Measurements from ENCODE around the gene INSYN2B. TPM values are rescaled to one million over a fixed set of nuclear protein-coding genes. Genes with fewer than 3 reads are reported as not detected.
A peak's percentile ranks its signal among the peaks of the same experiment; 100 is the strongest.

The INSYN2B gene
- total RNA-seq, 1 donor from 2014 or later = 1.5 TPM

GRCh38 chr5:169989365-169989764, 9.1 kb upstream of the INSYN2B start:
- H3K9me3 Mint-ChIP-seq = no peaks in the 10 kb centered on the region
- no peak for DNase-seq (ENCODE audit: extremely low spot score, unreplicated experiment)
- no peaks in the 10 kb centered on the region for H3K4me1 Mint-ChIP-seq (ENCODE audit: unreplicated experiment)
- H3K4me3 Mint-ChIP-seq = no peak overlapping the region
- TF ChIP-seq CTCF (conservative IDR thresholded peaks at IDR 0.05) = no peak
- H3K36me3 Mint-ChIP-seq = no peaks in the 10 kb centered on the region
- no peak overlapping the region for H3K27ac Mint-ChIP-seq
- H3K27me3 Mint-ChIP-seq = peaks cover 19% of the 10 kb centered on the region

GRCh38 chr5:169988947-169989346, 8.7 kb upstream of the INSYN2B start:
- H3K27me3 Mint-ChIP-seq = peaks cover 21% of the 10 kb centered on the region
- DNase-seq (ENCODE audit: extremely low spot score, unreplicated experiment) = no peak
- no peaks in the 10 kb centered on the region for H3K4me1 Mint-ChIP-seq (ENCODE audit: unreplicated experiment)
- no peak overlapping the region for H3K4me3 Mint-ChIP-seq
- no peaks in the 10 kb centered on the region for H3K36me3 Mint-ChIP-seq
- no peak for TF ChIP-seq CTCF (conservative IDR thresholded peaks at IDR 0.05)
- H3K9me3 Mint-ChIP-seq = no peaks in the 10 kb centered on the region
- no peak overlapping the region for H3K27ac Mint-ChIP-seq

GRCh38 chr5:169988206-169988605, 7.9 kb upstream of the INSYN2B start:
- Mint-ChIP-seq H3K27me3 (peaks cover 20% of the 10 kb centered on the region), H3K9me3 (no peaks in the 10 kb centered on the region), H3K4me1 (ENCODE audit: unreplicated experiment) (no peaks in the 10 kb centered on the region), H3K36me3 (no peaks in the 10 kb centered on the region), H3K4me3 (no peak overlapping the region), H3K27ac (no peak overlapping the region)
- no peak for TF ChIP-seq CTCF (conservative IDR thresholded peaks at IDR 0.05)
- no peak for DNase-seq (ENCODE audit: extremely low spot score, unreplicated experiment)

- TF ChIP-seq CTCF (conservative IDR thresholded peaks at IDR 0.05) = no peak
- peaks cover 53% of the 10 kb centered on the region for H3K27me3 Mint-ChIP-seq
- H3K4me3 Mint-ChIP-seq = peak overlapping the region; percentile 82
- H3K4me1 Mint-ChIP-seq (ENCODE audit: unreplicated experiment) = peaks cover 21% of the 10 kb centered on the region
- no peak overlapping the region for H3K27ac Mint-ChIP-seq
- no peaks in the 10 kb centered on the region for H3K36me3 Mint-ChIP-seq
- DNase-seq (ENCODE audit: extremely low spot score, unreplicated experiment) = no peak
- no peaks in the 10 kb centered on the region for H3K9me3 Mint-ChIP-seq
These were observed 424 bp downstream of the INSYN2B start for GRCh38 chr5:169979871-169980270.

DNA sequence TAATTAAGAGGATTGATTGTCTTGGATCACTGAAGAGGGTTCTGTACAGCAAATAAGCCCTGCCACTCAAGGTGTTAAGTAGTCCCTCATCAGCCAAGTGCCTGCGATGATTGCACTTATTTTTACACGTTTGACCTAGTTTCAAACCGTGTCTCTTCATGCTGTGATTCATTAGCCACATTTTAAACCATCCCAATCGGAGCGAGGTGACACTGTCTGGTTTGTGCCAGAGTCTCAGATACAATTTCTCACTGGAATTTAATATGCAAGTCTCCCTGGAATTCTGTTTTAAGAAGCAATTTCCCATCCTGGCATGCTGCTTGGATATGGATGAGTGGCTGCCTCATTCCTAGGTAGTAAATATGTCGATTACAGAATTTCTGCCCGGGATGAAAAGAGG, 1.6 kb downstream of the INSYN2B start:
- no peaks in the 10 kb centered on the region for H3K9me3 Mint-ChIP-seq
- peak overlapping the region; percentile 82 for H3K4me3 Mint-ChIP-seq
- H3K27me3 Mint-ChIP-seq = peaks cover 49% of the 10 kb centered on the region
- no peaks in the 10 kb centered on the region for H3K36me3 Mint-ChIP-seq
- H3K4me1 Mint-ChIP-seq (ENCODE audit: unreplicated experiment) = peaks cover 21% of the 10 kb centered on the region
- TF ChIP-seq CTCF (conservative IDR thresholded peaks at IDR 0.05) = no peak
- H3K27ac Mint-ChIP-seq = no peak overlapping the region
- no peak for DNase-seq (ENCODE audit: extremely low spot score, unreplicated experiment)
